Hepatocyte (in vitro differentiated cells): Measurements from ENCODE around the gene PYHIN1. TPM values are rescaled to one million over a fixed set of nuclear protein-coding genes. Genes with fewer than 3 reads are reported as not detected.

Experiments
- DNase-seq: peaks from one replicate; pipeline ENCODE4 v3.0.0-alpha.2; 2016; ENCODE audit warnings: low spot score
- H2AFZ ChIP-seq: fragments of 200-600 bp; sonication (generic); 2 replicates; pipeline ENCODE4 v1.6.0; 2016; ENCODE audit warnings: antibody characterized with exemption, mild to moderate bottlenecking
- H3K27ac ChIP-seq: fragments of 200-600 bp; sonication (generic); 2 replicates; pipeline ENCODE4 v1.5.1; 2016; ENCODE audit warnings: mild to moderate bottlenecking
- H3K27me3 ChIP-seq: fragments of 200-600 bp; sonication (generic); 2 replicates; pipeline ENCODE4 v1.6.1; 2016
- H3K36me3 ChIP-seq: fragments of 200-600 bp; sonication (generic); replicated peaks from 2 replicates; pipeline ENCODE4 v1.5.1; 2016; ENCODE audit warnings: low read depth; ENCODE audit not compliant: insufficient read depth
- H3K4me1 ChIP-seq: fragments of 200-600 bp; sonication (generic); 2 replicates; pipeline ENCODE4 v1.5.1; 2016; ENCODE audit warnings: mild to moderate bottlenecking, moderate library complexity; ENCODE audit not compliant: insufficient read depth
- H3K4me2 ChIP-seq: fragments of 200-600 bp; sonication (generic); 2 replicates; pipeline ENCODE4 v1.6.0; 2016
- H3K4me3 ChIP-seq: fragments of 200-600 bp; sonication (generic); 2 replicates; pipeline ENCODE4 v1.5.1; 2016; ENCODE audit warnings: mild to moderate bottlenecking
- H3K79me2 ChIP-seq: fragments of 200-600 bp; sonication (generic); 2 replicates; pipeline ENCODE4 v1.6.0; 2017; ENCODE audit warnings: mild to moderate bottlenecking
- H3K9me2 ChIP-seq: fragments of 200-600 bp; sonication (generic); replicated peaks from 2 replicates; pipeline ENCODE4 v1.6.0; 2017; ENCODE audit warnings: mild to moderate bottlenecking; ENCODE audit not compliant: insufficient read depth
- H3K9me3 ChIP-seq: fragments of 200-600 bp; sonication (generic); 2 replicates; pipeline ENCODE4 v1.5.1; 2016; ENCODE audit warnings: low read depth, mild to moderate bottlenecking
- H4K20me1 ChIP-seq: fragments of 200-600 bp; sonication (generic); 2 replicates; pipeline ENCODE4 v1.6.0; 2016; ENCODE audit warnings: mild to moderate bottlenecking; ENCODE audit not compliant: insufficient read depth, poor library complexity, severe bottlenecking
- EZH2 ChIP-seq: fragments of 200-600 bp; sonication (generic); IDR thresholded peaks from 2 replicates; pipeline ENCODE4 v1.6.1; 2016; ENCODE audit warnings: antibody characterized with exemption, mild to moderate bottlenecking, borderline replicate concordance
- EZH2phosphoT487 ChIP-seq: fragments of 200-600 bp; sonication (generic); IDR thresholded peaks from one replicate; pipeline ENCODE4 v1.6.1; 2018; ENCODE audit warnings: antibody characterized with exemption, mild to moderate bottlenecking, low read depth, moderate library complexity; ENCODE audit not compliant: unreplicated experiment, severe bottlenecking
- WGBS: methylation state at CpG from one replicate; pipeline ENCODE4 v1.1.6; 2016; ENCODE audit warnings: low lambda C conversion rate; ENCODE audit errors: missing lambda C conversion rate; 5-methylcytosine and 5-hydroxymethylcytosine counted together
- polyA plus RNA-seq: library from polyadenylated mRNA; unstranded; fragments of >200 nt; fragmentation: Nextera tagmentation; extraction: Ambion mirVana; gene quantifications from 2 replicates; pipeline ENCODE4 v1.2.1, GENCODE V29; 2016
- total RNA-seq: library from RNA; depleted of rRNA; stranded (reverse); fragments of >200 nt; gene quantifications from 2 replicates; pipeline ENCODE4 v1.2.3, GENCODE V29; 2014
- TF ChIP-seq, protein P1 (sequence below): fragments of 200-600 bp; sonication (generic); IDR thresholded peaks from 2 replicates; pipeline ENCODE4 v1.5.1; 2016; ENCODE audit warnings: antibody characterized with exemption, mild to moderate bottlenecking; ENCODE audit not compliant: poor library complexity

PYHIN1 gene
- total and polyA plus RNA-seq, 2 experiments from 2014 or later = not detected

DNA sequence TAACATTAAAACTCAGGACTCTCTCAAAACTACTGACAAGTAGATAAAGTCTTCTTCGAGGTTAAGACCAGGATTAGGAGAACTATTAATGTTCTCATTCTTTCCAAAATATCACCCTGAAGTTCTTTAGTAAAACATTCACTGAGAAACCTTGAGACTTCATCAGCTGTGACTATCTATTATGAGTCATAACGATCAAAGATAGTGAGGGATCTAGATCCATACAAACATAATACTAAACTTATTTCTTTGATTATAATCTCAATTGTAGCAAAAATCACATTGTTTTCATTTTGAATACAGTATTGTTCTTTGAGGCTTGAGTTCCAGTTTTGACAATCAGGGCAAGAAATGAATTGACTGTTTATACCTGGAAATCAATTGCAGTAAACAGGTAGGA lies 11.1 kb downstream of the PYHIN1 start:
- no peak for TF ChIP-seq EZH2phosphoT487
- TF ChIP-seq, protein P1, sequence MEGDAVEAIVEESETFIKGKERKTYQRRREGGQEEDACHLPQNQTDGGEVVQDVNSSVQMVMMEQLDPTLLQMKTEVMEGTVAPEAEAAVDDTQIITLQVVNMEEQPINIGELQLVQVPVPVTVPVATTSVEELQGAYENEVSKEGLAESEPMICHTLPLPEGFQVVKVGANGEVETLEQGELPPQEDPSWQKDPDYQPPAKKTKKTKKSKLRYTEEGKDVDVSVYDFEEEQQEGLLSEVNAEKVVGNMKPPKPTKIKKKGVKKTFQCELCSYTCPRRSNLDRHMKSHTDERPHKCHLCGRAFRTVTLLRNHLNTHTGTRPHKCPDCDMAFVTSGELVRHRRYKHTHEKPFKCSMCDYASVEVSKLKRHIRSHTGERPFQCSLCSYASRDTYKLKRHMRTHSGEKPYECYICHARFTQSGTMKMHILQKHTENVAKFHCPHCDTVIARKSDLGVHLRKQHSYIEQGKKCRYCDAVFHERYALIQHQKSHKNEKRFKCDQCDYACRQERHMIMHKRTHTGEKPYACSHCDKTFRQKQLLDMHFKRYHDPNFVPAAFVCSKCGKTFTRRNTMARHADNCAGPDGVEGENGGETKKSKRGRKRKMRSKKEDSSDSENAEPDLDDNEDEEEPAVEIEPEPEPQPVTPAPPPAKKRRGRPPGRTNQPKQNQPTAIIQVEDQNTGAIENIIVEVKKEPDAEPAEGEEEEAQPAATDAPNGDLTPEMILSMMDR = no peak
- TF ChIP-seq EZH2 = no peak
- Histone ChIP-seq H3K4me3 (no peak overlapping the region), H3K27me3 (no peaks in the 10 kb centered on the region), H3K4me1 (no peaks in the 10 kb centered on the region), H2AFZ (no peak overlapping the region), H4K20me1 (no peaks in the 10 kb centered on the region), H3K27ac (no peak overlapping the region), H3K9me3 (no peaks in the 10 kb centered on the region), H3K36me3 (no peaks in the 10 kb centered on the region), H3K79me2 (no peaks in the 10 kb centered on the region), H3K4me2 (no peak overlapping the region), H3K9me2 (no peaks in the 10 kb centered on the region)
- no peak for DNase-seq
- WGBS = 78% methylated on average over 2 of the region's 2 CpGs

GRCh38 chr1:158943059-158943458 lies 11.7 kb downstream of the PYHIN1 start:
- H3K9me2 ChIP-seq = no peaks in the 10 kb centered on the region
- H4K20me1 ChIP-seq = no peaks in the 10 kb centered on the region
- no peak overlapping the region for H3K4me3 ChIP-seq
- H3K36me3 ChIP-seq = no peaks in the 10 kb centered on the region
- WGBS = 77% methylated on average over 1 of the region's 1 CpG
- DNase-seq = no peak
- TF ChIP-seq, protein P1 = no peak
- TF ChIP-seq EZH2phosphoT487 (no peak), EZH2 (no peak)
- no peak overlapping the region for H3K4me2 ChIP-seq
- H3K27me3 ChIP-seq = no peaks in the 10 kb centered on the region
- no peak overlapping the region for H2AFZ ChIP-seq
- no peak overlapping the region for H3K27ac ChIP-seq
- no peaks in the 10 kb centered on the region for H3K4me1 ChIP-seq
- no peaks in the 10 kb centered on the region for H3K9me3 ChIP-seq
- no peaks in the 10 kb centered on the region for H3K79me2 ChIP-seq

DNA sequence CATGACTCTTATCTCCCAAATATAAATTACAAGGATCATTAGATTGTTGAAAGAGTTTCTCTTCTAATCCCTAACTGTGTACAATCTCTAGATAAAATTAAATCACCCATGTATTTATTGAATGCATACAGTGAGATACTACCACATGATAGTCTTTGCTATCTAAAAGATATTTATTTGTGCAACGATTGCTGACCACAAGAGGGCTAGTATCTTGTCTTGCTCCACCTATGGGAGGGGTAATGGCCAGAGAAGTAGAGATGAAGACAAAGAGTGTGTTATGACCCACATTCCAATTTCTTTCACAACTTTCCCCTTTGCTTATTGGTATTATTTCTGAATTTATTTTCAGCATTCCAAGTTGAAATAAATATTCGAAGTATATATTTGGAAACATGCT lies 13.7 kb downstream of the PYHIN1 start:
- H3K79me2 ChIP-seq = no peaks in the 10 kb centered on the region
- TF ChIP-seq EZH2phosphoT487 (no peak), EZH2 (no peak)
- TF ChIP-seq, protein P1 = no peak
- no peaks in the 10 kb centered on the region for H4K20me1 ChIP-seq
- H3K27ac ChIP-seq = no peak overlapping the region
- no peaks in the 10 kb centered on the region for H3K36me3 ChIP-seq
- H3K9me3 ChIP-seq = no peaks in the 10 kb centered on the region
- H3K9me2 ChIP-seq = no peaks in the 10 kb centered on the region
- H3K4me1 ChIP-seq = no peaks in the 10 kb centered on the region
- H3K4me2 ChIP-seq = no peak overlapping the region
- no peaks in the 10 kb centered on the region for H3K27me3 ChIP-seq
- 70% methylated on average over 2 of the region's 2 CpGs for WGBS
- no peak overlapping the region for H2AFZ ChIP-seq
- H3K4me3 ChIP-seq = no peak overlapping the region
- DNase-seq = no peak

DNA sequence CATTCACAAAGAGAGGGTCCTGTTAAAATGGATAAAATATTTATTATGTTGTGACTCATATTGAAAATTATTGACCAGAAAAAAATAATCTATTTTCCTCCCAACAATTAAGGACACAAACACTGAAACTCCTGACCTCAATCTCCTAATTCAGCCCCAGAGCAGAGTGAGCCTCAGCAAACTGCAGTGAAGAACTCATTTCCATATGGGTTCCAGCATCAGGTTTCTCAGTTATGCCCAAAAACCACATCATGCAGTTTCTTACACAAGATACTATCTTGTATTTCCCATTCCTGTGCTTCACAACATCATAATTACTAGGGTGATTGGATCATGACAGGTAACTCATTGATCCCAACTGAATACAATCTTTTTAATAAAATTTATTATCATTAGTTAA lies 15.4 kb downstream of the PYHIN1 start:
- Histone ChIP-seq H3K9me2 (no peaks in the 10 kb centered on the region), H3K27me3 (no peaks in the 10 kb centered on the region), H4K20me1 (no peaks in the 10 kb centered on the region), H3K79me2 (no peaks in the 10 kb centered on the region), H3K4me1 (no peaks in the 10 kb centered on the region), H3K9me3 (no peaks in the 10 kb centered on the region), H3K4me3 (no peak overlapping the region), H3K27ac (no peak overlapping the region), H3K36me3 (no peaks in the 10 kb centered on the region), H2AFZ (no peak overlapping the region), H3K4me2 (no peak overlapping the region)
- TF ChIP-seq, protein P1 = no peak
- no peak for TF ChIP-seq EZH2
- TF ChIP-seq EZH2phosphoT487 = no peak
- no peak for DNase-seq
